Stimulated activated CD8-positive, alpha-beta memory T cell treated with anti-CD3 and anti-CD28 coated beads, Interleukin-7, amount 100 ng/mL, for 48 hours (primary cell): Measurements from ENCODE around the gene LUZP1.
"Not testable (repeated sequence)": the region's sequence is repeated elsewhere in the genome, so short reads cannot be mapped to it uniquely, and the experiment has no call there.

Experiments
- DNase-seq, 2 donors: peaks; one replicate each; pipeline ENCODE4 v3.0.0-alpha.2; 2020; ENCODE audit warnings: low read depth in 1 of 2; ENCODE audit errors: extremely low read depth in 1 of 2

LUZP1 gene

GRCh38 chr1:23168445-23169194 is at the start of gene LUZP1:
Gene LUZP1, minus strand, starts transcription at chr1:23168856.
- peak; percentile 58 to 75 for DNase-seq

GRCh38 chr1:23217421-23218115 is 48.9 kb upstream of the LUZP1 start, which contains the start of gene HTR1D:
Gene HTR1D, minus strand, starts transcription at chr1:23217502. Its CDS starts 23,283 bp downstream, at chr1:23194219.
- no peak for DNase-seq

GRCh38 chr1:23216771-23217420 is 48.2 kb upstream of the LUZP1 start:
- DNase-seq: no peak

- no peak for DNase-seq
Measured at GRCh38 chr1:23215751-23216449, 47.2 kb upstream of the LUZP1 start.

- no peak for DNase-seq
Measured at GRCh38 chr1:23215291-23215690, 46.6 kb upstream of the LUZP1 start.

GRCh38 chr1:23214640-23215039 is 46.0 kb upstream of the LUZP1 start:
- DNase-seq: no peak

- DNase-seq: no peak
Measured at GRCh38 chr1:23211955-23212354, 43.3 kb upstream of the LUZP1 start.

GRCh38 chr1:23210963-23211362 is 42.3 kb upstream of the LUZP1 start:
- no peak for DNase-seq

GRCh38 chr1:23210351-23210785 is 41.7 kb upstream of the LUZP1 start:
- DNase-seq: no peak

- DNase-seq: no peak
Measured at GRCh38 chr1:23209770-23210169, 41.1 kb upstream of the LUZP1 start.

- no peak for DNase-seq
Measured at GRCh38 chr1:23208527-23208926, 39.9 kb upstream of the LUZP1 start.

GRCh38 chr1:23207733-23208132 is 39.1 kb upstream of the LUZP1 start:
- DNase-seq: not testable (repeated sequence)

- DNase-seq: no peak
Measured at GRCh38 chr1:23202263-23202749, 33.6 kb upstream of the LUZP1 start.

- DNase-seq: no peak
Measured at GRCh38 chr1:23200883-23201282, 32.2 kb upstream of the LUZP1 start.

- DNase-seq: no peak
Measured at GRCh38 chr1:23198373-23198772, 29.7 kb upstream of the LUZP1 start.

- DNase-seq: no peak
Measured at GRCh38 chr1:23196627-23197328, 28.1 kb upstream of the LUZP1 start.

- DNase-seq: no peak
Measured at GRCh38 chr1:23194119-23194984, 25.7 kb upstream of the LUZP1 start.

- DNase-seq: no peak
Measured at GRCh38 chr1:23193391-23194118, 24.9 kb upstream of the LUZP1 start.

- no peak for DNase-seq
Measured at GRCh38 chr1:23191199-23191598, 22.5 kb upstream of the LUZP1 start.
